GM10266 (cell line): ENCODE measurements around the gene OR5A1.

ENCODE experiments used
- DNase-seq: peaks from one replicate; pipeline ENCODE4 v3.0.0; 2012; ENCODE audit errors: extremely low spot score
- TF ChIP-seq, protein P1 (sequence below): IDR thresholded peaks from 2 replicates; pipeline ENCODE4 v1.5.1; 2012; ENCODE audit warnings: mild to moderate bottlenecking, low read depth; ENCODE audit not compliant: control insufficient read depth, insufficient read depth; ENCODE audit errors: missing control alignments

Gene OR5A1

DNA sequence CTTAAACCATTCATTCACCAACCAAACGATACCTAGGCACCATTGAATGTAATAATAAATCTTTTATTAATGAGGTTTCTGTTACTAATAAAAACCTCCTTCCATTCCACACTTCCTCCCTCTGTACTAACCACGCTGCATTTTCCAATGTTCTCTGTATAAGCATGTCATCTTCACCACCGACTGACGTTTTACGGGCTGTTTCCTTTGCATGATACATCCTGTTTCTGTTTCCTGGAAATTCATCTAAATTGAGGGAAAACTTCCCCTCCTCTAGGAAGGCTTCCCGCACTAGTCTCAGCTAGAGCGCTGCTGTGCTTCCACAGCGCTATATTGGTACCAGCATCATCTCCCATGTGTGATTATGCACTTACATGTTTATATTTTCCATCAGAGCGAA lies 38.9 kb downstream of the OR5A1 start:
- TF ChIP-seq, protein P1, sequence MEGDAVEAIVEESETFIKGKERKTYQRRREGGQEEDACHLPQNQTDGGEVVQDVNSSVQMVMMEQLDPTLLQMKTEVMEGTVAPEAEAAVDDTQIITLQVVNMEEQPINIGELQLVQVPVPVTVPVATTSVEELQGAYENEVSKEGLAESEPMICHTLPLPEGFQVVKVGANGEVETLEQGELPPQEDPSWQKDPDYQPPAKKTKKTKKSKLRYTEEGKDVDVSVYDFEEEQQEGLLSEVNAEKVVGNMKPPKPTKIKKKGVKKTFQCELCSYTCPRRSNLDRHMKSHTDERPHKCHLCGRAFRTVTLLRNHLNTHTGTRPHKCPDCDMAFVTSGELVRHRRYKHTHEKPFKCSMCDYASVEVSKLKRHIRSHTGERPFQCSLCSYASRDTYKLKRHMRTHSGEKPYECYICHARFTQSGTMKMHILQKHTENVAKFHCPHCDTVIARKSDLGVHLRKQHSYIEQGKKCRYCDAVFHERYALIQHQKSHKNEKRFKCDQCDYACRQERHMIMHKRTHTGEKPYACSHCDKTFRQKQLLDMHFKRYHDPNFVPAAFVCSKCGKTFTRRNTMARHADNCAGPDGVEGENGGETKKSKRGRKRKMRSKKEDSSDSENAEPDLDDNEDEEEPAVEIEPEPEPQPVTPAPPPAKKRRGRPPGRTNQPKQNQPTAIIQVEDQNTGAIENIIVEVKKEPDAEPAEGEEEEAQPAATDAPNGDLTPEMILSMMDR: no peak
- no peak for DNase-seq

DNA sequence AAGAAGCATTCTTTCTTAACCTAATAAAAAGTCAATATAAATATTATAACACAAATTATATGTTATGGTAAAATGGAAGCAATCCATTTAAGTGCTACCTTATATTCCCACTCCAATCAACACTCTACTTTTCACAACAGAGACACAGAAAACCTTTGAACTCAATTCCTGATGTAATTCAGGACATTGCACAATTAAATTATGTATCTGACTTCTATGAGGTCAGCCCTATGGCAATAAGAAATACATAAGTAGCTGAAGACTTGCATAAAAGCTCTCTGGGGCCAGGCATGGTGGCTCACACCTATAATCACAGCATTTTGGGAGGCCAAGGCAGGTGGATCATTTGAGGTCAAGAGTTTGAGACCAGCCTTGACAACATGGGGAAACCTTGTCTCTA lies 43.6 kb downstream of the OR5A1 start:
- TF ChIP-seq, protein P1: no peak
- DNase-seq: no peak

DNA sequence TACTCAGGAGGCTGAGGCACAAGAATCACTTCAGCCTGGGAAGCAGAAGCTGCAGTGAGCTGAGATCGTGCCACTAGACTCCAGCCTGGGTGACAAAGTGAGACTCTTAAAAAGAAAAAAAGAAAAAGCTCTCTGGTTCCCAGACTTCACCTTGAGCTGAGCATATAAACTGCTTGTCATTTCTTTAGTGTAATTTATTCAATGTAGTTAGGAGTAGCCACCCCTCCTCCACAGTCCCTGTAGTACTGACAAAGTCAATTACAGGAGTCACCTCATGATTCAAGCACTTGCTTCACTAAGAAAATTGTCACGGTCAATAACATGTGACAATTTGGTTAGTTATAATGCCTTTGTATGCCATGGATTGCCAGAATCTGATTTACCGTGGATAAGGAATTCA lies 44.1 kb downstream of the OR5A1 start:
- no peak for DNase-seq
- TF ChIP-seq, protein P1: no peak
